HG03060 (cell line): ENCODE results near the gene KIF1B.
"Not testable (repeated sequence)": the region's sequence is repeated elsewhere in the genome, so short reads cannot be mapped to it uniquely, and the experiment has no call there.

Experiments
- ATAC-seq: cut with Tn5 transposase; IDR thresholded peaks from one replicate; pipeline ENCODE4 v1.9.1; 2021; ENCODE audit warnings: low read depth, moderate number of reproducible peaks; ENCODE audit not compliant: unreplicated experiment

The KIF1B gene

GRCh38 chr1:10325521-10325920 lies 115.2 kb downstream of the KIF1B start:
- no peak for ATAC-seq

- no peak for ATAC-seq
Observed at GRCh38 chr1:10326251-10326650, 115.9 kb downstream of the KIF1B start.

- no peak for ATAC-seq
Observed at GRCh38 chr1:10328180-10328963, 118.0 kb downstream of the KIF1B start.

- no peak for ATAC-seq
Observed at GRCh38 chr1:10337436-10337835, 127.1 kb downstream of the KIF1B start.

- ATAC-seq, result no peak
Observed at GRCh38 chr1:10338047-10338446, 127.7 kb downstream of the KIF1B start.

GRCh38 chr1:10338611-10339010 lies 128.2 kb downstream of the KIF1B start:
- ATAC-seq, result no peak

- ATAC-seq, result no peak
Observed at GRCh38 chr1:10339036-10339567, 128.7 kb downstream of the KIF1B start.

GRCh38 chr1:10339815-10340214 lies 129.4 kb downstream of the KIF1B start:
- ATAC-seq, result no peak

GRCh38 chr1:10340930-10341590 lies 130.7 kb downstream of the KIF1B start:
- no peak for ATAC-seq

GRCh38 chr1:10347109-10347508 lies 136.7 kb downstream of the KIF1B start:
- ATAC-seq, result no peak

GRCh38 chr1:10353282-10353681 lies 142.9 kb downstream of the KIF1B start:
- ATAC-seq, result no peak

GRCh38 chr1:10353693-10354092 lies 143.3 kb downstream of the KIF1B start:
- ATAC-seq, result no peak

- no peak for ATAC-seq
Observed at GRCh38 chr1:10360045-10360444, 149.7 kb downstream of the KIF1B start.

GRCh38 chr1:10361515-10361914 lies 151.1 kb downstream of the KIF1B start:
- no peak for ATAC-seq

- no peak for ATAC-seq
Observed at GRCh38 chr1:10368194-10368593, 157.8 kb downstream of the KIF1B start.

- ATAC-seq, result no peak
Observed at GRCh38 chr1:10374442-10374860, 164.1 kb downstream of the KIF1B start.

- not testable (repeated sequence) for ATAC-seq
Observed at GRCh38 chr1:10377365-10378029, 167.1 kb downstream of the KIF1B start.

- no peak for ATAC-seq
Observed at GRCh38 chr1:10378081-10378841, 167.9 kb downstream of the KIF1B start.

GRCh38 chr1:10379101-10379620 lies 168.8 kb downstream of the KIF1B start:
- no peak for ATAC-seq

- ATAC-seq, result no peak
Observed at GRCh38 chr1:10379676-10380075, 169.3 kb downstream of the KIF1B start.
